AG04449 (cell line): Measurements from ENCODE around the gene MYBPC1.

Source experiments
- CTCF ChIA-PET: fragments of 350-600 bp; formaldehyde crosslinking; extraction: SDS; loops from one replicate; lab custom pipeline; 2021; ENCODE audit warnings: antibody characterized with exemption; lab: Yijun Ruan, JAX
- POLR2A ChIA-PET: fragments of 400-600, 350-600 bp; formaldehyde crosslinking; extraction: SDS; loops from one replicate; lab custom pipeline; 2020; ENCODE audit warnings: antibody characterized with exemption, inconsistent platforms; lab: Yijun Ruan, JAX
- DNase-seq: peaks from one replicate; pipeline ENCODE4 v3.0.0-alpha.2; 2010; ENCODE audit warnings: low read depth, low spot score
- H3K4me3 ChIP-seq: 2 replicates; pipeline ENCODE4 v1.5.1; 2011; ENCODE audit warnings: low read depth, mild to moderate bottlenecking, control low read depth, low read length
- CTCF ChIP-seq: IDR thresholded peaks from one replicate; pipeline ENCODE4 v1.5.1; 2011; ENCODE audit warnings: mild to moderate bottlenecking, moderate library complexity, low read length, control low read depth, inconsistent platforms; ENCODE audit not compliant: insufficient read depth; ENCODE audit errors: missing control alignments

The MYBPC1 gene

GRCh38 chr12:101619026-101619786 lies 24.4 kb downstream of the MYBPC1 start:
- no peak overlapping the region for H3K4me3 ChIP-seq
- DNase-seq: no peak
- POLR2A ChIA-PET: no interaction called here
- TF ChIP-seq CTCF: no peak
- CTCF ChIA-PET: no interaction called here

- POLR2A ChIA-PET: no interaction called here
- CTCF ChIA-PET: no interaction called here
- DNase-seq: no peak
- H3K4me3 ChIP-seq: no peak overlapping the region
- TF ChIP-seq CTCF: no peak
Observed at GRCh38 chr12:101619858-101620761, 25.3 kb downstream of the MYBPC1 start.

- TF ChIP-seq CTCF: no peak
- POLR2A ChIA-PET: no interaction called here
- CTCF ChIA-PET: no interaction called here
- no peak for DNase-seq
- H3K4me3 ChIP-seq: no peak overlapping the region
Observed at GRCh38 chr12:101620762-101621133, 26.0 kb downstream of the MYBPC1 start.

GRCh38 chr12:101628676-101629075 lies 33.9 kb downstream of the MYBPC1 start:
- DNase-seq: no peak
- CTCF ChIA-PET: no interaction called here
- no peak for TF ChIP-seq CTCF
- POLR2A ChIA-PET: no interaction called here
- H3K4me3 ChIP-seq: no peak overlapping the region

GRCh38 chr12:101634724-101635123 lies 40.0 kb downstream of the MYBPC1 start:
- POLR2A ChIA-PET: no interaction called here
- no peak for TF ChIP-seq CTCF
- H3K4me3 ChIP-seq: no peak overlapping the region
- CTCF ChIA-PET: no interaction called here
- DNase-seq: no peak

- H3K4me3 ChIP-seq: no peak overlapping the region
- ChIA-PET CTCF (no interaction called here), POLR2A (no interaction called here)
- no peak for TF ChIP-seq CTCF
- DNase-seq: no peak
Observed at GRCh38 chr12:101637936-101638335, 43.2 kb downstream of the MYBPC1 start.
